NCI-H2171 treated with DMSO at 0.1 percent for 48 hours (cell line): ENCODE results near the gene CHCHD6.
A peak's percentile ranks its signal among the peaks of the same experiment; 100 is the strongest.

Experiments
- DNase-seq: peaks from one replicate; lab custom pipeline; 2025; lab: John Stamatoyannopoulos, UW

The CHCHD6 gene

GRCh38 chr3:126704494-126705214, 614 bp downstream of the CHCHD6 start:
- DNase-seq: peak; percentile 27

- DNase-seq: no peak
Observed at GRCh38 chr3:126706631-126707030, 2.6 kb downstream of the CHCHD6 start.

DNA sequence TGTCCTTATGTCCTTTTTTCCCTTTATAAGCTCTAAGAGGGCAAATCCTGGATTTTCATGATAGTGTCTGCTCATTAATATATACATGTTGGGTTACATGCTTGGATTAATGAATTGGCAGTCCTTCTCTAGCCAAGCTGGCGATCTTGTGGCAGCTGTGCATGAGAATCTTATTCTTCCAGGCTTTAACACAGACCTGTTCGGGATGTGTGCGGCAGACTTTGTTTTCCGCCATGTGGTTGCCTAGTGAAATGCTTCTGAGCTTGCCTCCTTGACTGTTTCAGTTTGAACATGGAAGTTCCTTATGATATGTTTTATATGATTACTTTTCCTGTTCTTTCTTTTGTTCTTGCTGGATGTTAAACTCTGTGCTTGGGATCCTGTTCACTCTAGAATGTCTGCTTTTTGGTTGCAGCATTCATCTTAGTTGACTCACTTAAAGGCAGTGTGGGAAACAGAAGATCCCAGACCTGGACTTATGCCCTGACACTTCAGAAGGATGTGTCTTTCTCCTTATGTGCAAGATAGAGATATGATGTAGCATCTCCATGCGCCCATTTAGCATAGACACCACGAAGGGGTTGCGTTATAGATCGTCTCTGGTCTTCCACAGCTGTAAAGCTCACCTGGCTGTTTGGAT, 7.2 kb downstream of the CHCHD6 start:
- peak; percentile 37 for DNase-seq

GRCh38 chr3:126713199-126713598, 9.2 kb downstream of the CHCHD6 start:
- DNase-seq: no peak

DNA sequence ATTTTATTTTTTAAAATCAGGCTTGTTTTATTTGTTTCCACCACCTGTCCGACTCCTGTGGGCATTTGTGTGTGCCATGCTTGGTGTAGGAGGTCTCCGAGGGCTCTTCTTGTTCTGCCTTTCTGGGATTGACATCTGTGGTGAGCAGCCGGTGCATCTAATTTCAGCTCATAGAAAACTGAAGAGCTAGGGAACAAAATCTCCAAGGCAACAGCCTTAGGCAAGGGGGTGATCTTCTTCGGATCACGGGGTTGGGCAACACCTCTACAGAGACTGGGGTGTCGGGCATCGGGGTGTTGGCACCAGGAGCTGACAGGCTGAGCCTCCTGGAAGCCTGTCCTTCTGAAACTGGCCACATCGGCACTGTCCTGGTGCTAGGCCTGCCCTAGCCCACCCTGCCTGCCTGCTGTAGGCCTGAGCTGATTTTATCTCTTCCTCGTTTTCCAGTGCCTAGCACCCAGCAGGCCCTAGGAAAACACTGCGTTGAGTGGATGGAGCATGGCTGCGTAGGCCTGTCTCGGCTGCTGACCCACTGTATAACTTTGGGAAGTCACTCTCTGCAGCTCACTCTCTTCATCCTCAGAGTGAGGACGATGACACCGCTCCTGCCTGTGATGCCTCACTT, 10.3 kb downstream of the CHCHD6 start:
- peak; percentile 95 for DNase-seq

- DNase-seq: no peak
Observed at GRCh38 chr3:126714921-126715320, 10.9 kb downstream of the CHCHD6 start.

DNA sequence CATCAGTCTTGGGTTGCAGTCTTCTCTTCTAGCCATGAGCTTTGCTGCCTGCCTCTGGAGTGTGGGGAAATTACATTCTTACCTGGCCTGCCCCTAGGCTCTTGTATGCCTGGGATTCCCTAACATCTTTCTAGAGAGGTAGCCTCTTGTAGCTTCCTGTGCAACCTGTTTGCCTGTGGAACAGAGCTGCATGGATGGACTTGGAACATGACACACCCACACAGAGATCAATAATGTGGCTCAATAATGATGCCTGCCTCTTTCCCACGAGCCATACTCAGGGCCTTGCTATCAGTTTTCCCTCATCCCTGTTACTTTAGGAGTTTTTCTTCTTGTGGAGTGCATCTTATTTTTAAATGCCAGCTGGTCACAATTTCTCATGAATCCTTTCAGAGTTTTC, 11.4 kb downstream of the CHCHD6 start:
- peak; percentile 8 for DNase-seq

DNA sequence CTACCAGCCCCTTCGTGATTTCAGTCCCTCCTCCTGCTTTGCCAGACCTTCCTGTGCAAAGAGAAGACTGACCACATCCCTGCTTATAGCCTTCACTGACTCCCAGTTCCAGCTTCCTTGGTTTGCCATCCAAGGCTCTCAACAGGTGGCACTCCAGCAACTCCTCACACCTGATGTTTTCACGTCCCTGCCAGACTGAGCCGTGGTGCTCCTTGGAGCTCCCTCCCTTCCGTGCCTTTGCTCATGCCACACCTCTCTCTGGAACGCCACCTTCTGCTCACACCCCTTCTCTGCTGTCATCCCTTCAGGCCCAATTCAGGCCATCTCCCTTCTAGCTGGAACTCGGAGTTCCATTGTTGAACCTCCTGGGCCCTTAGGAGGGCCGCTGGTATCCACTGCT, 12.0 kb downstream of the CHCHD6 start:
- DNase-seq: no peak

DNA sequence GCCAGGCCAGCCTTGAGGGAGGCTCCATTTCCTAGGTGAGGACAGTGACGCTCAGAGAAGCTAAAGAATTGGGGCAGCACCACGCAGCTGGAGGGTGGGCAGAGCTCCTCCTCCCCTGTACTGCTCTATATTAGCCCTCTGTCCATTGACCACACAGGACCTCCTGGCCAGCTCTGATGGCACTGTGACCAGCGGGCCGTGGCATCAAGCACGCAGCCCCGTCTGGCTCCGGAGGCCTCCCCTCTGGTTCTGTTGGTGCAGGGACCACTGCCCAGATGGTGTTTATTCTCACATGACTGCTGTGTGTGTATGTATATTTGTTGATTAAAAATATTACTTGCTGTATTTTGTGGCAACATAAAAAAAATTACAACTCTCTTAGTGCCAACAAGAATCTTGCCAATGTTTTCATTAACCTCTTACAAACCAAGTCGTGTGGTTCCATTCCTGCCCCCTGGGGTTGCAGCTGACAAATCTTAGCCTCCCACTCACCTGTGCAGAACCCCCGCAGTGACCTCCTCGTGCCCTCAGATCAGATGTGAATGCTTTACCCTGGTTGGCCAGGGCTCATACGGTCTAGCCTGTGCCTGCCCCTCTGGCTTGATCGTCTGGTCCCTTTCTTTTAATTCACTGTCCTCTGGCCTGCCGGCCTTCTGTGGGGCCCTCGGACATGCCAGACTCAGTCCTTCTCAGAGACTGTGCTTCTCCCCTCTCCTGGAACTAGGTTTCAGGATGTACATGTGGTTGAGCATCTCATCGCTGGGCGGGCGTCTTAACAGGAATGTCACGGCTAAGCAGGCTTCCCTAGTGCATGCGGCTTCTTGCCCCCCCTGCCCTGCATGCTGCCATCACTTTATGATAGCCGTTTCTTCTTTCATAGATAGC, 14.8 kb downstream of the CHCHD6 start:
- DNase-seq: peak; percentile 22

DNA sequence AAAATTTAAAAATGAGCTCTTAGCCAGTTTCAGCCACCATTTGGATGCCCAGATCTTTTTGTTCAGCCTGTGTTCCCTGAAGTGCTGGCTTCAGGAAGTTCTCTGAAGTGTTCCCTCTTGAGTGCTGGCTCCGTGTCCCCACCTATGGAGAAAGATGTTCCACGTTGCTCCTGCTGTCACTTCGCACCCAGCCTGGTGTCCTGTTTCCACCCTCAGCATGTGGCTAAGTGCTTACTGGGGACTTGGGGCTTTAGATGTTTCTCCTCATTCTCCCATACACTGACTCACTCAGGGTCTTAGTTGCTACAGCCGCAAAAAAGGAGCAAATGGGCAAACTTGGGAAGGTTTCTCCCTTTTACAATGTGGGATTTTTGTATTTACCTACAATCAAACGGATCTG, 16.6 kb downstream of the CHCHD6 start:
- DNase-seq: peak; percentile 15

GRCh38 chr3:126721246-126721645, 17.2 kb downstream of the CHCHD6 start:
- no peak for DNase-seq

DNA sequence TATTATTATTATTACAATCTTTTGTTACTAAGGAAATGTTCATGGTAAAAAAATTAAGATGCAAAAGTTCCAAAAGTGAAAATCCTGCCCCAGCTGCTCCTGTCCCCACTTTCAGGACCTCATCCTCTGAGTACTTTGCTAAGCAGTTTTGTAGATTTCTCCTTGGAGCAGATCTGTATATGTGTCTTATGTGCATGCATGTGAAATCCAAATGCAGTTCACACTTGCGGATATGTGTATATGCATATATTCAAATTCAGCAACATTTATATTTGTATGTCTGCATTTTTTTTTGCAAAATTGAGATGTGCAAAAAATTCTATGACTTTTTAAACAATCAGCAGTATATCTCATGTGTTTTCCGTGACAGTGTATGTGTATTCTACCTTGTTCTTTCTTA, 19.2 kb downstream of the CHCHD6 start:
- no peak for DNase-seq

DNA sequence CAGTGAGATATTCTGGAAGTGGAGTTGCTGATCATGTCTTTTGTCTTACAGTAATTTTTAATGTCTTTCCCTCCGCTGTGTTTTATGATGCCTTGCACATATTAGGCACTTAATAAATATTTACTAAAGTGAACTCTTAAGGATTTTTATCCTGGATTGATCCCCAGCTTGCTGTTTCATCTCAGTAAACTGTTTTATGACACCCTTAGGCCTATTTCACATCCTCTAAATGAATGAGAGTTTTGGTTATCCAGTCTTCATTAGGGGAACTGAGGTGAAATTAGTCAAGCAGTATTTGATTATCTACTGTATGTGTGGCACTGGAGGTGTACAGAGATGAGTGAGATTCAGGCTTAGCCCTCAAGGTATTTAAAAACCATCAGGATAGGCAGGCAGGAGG, 19.8 kb downstream of the CHCHD6 start:
- no peak for DNase-seq

- DNase-seq: no peak
Observed at GRCh38 chr3:126728680-126729079, 24.6 kb downstream of the CHCHD6 start.

GRCh38 chr3:126730376-126730775, 26.3 kb downstream of the CHCHD6 start:
- DNase-seq: no peak

GRCh38 chr3:126731044-126731443, 27.0 kb downstream of the CHCHD6 start:
- no peak for DNase-seq

- DNase-seq: no peak
Observed at GRCh38 chr3:126732281-126733060, 28.4 kb downstream of the CHCHD6 start.

DNA sequence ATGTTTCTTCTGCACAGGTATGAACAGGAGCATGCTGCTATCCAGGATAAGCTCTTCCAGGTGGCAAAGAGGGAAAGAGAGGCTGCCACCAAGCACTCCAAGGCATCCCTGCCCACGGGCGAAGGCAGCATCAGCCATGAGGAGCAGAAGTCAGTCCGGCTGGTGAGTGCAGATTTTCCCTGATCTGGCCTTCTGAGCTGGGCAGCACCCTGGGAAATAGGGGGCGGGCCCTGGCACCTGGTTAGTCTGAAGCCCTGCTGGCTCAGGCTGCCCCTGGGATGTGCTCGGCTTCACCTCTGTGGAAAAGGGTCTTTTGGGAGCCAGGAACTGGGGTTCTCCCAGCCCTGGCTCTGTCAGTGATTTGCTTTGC, 29.0 kb downstream of the CHCHD6 start:
- no peak for DNase-seq

GRCh38 chr3:126734106-126734723, 30.2 kb downstream of the CHCHD6 start:
- DNase-seq: no peak

- DNase-seq: no peak
Observed at GRCh38 chr3:126737527-126737926, 33.5 kb downstream of the CHCHD6 start.

GRCh38 chr3:126742057-126742456, 38.0 kb downstream of the CHCHD6 start:
- DNase-seq: no peak
